Activated naive CD4-positive, alpha-beta T cell (primary cell): Measurements from ENCODE around the gene NOBOX.
"Not testable (repeated sequence)": the region's sequence is repeated elsewhere in the genome, so short reads cannot be mapped to it uniquely, and the experiment has no call there.

Experiments
- DNase-seq, 4 experiments: peaks; one replicate each; lab custom pipeline; 2025; lab: John Stamatoyannopoulos, UW

NOBOX gene

GRCh38 chr7:144403649-144404061 is at the start of gene NOBOX:
Gene NOBOX, minus strand, starts transcription at chr7:144403693.
- DNase-seq = no peak

- no peak for DNase-seq
Measured at GRCh38 chr7:144452064-144452463, 48.6 kb upstream of the NOBOX start.

- no peak for DNase-seq
Measured at GRCh38 chr7:144445590-144445989, 42.1 kb upstream of the NOBOX start.

GRCh38 chr7:144439717-144440205 is 36.3 kb upstream of the NOBOX start:
- no peak for DNase-seq

- DNase-seq = no peak
Measured at GRCh38 chr7:144438759-144439158, 35.3 kb upstream of the NOBOX start.

- peak in 1 of 4 experiments; percentile 1 for DNase-seq
Measured at GRCh38 chr7:144437370-144438191, 34.1 kb upstream of the NOBOX start.

- DNase-seq = no peak
Measured at GRCh38 chr7:144436500-144436899, 33.0 kb upstream of the NOBOX start.

GRCh38 chr7:144428431-144428830 is 24.9 kb upstream of the NOBOX start:
- no peak for DNase-seq

GRCh38 chr7:144427539-144427938 is 24.0 kb upstream of the NOBOX start:
- DNase-seq = not testable (repeated sequence)

- not testable (repeated sequence) for DNase-seq
Measured at GRCh38 chr7:144418931-144419330, 15.4 kb upstream of the NOBOX start.

- DNase-seq = no peak
Measured at GRCh38 chr7:144416341-144416740, 12.8 kb upstream of the NOBOX start.

- no peak for DNase-seq
Measured at GRCh38 chr7:144415858-144416257, 12.4 kb upstream of the NOBOX start.

GRCh38 chr7:144414815-144415214 is 11.3 kb upstream of the NOBOX start:
- DNase-seq = no peak

GRCh38 chr7:144410441-144410840 is 6.9 kb upstream of the NOBOX start:
- no peak for DNase-seq

- no peak for DNase-seq
Measured at GRCh38 chr7:144408121-144408520, 4.6 kb upstream of the NOBOX start.

- no peak for DNase-seq
Measured at GRCh38 chr7:144407266-144407931, 3.9 kb upstream of the NOBOX start.

GRCh38 chr7:144404946-144405345 is 1.5 kb upstream of the NOBOX start:
- DNase-seq = no peak

GRCh38 chr7:144403102-144403501 is 391 bp downstream of the NOBOX start:
- DNase-seq = no peak

- DNase-seq = no peak
Measured at GRCh38 chr7:144401490-144401889, 2.0 kb downstream of the NOBOX start.

GRCh38 chr7:144399946-144400345 is 3.5 kb downstream of the NOBOX start:
- DNase-seq = no peak

- DNase-seq = no peak
Measured at GRCh38 chr7:144398911-144399310, 4.6 kb downstream of the NOBOX start.

- DNase-seq = no peak
Measured at GRCh38 chr7:144398291-144398690, 5.2 kb downstream of the NOBOX start.

GRCh38 chr7:144397086-144397485 is 6.4 kb downstream of the NOBOX start:
- no peak for DNase-seq
